ENCODE results near the gene NXNL2. TPM values are rescaled to one million over a fixed set of nuclear protein-coding genes. Genes with fewer than 3 reads are reported as not detected.

Gene NXNL2
- total and polyA plus RNA-seq, 2 experiments from 2014 or later: 0.24 TPM; not detected in 1

DNA sequence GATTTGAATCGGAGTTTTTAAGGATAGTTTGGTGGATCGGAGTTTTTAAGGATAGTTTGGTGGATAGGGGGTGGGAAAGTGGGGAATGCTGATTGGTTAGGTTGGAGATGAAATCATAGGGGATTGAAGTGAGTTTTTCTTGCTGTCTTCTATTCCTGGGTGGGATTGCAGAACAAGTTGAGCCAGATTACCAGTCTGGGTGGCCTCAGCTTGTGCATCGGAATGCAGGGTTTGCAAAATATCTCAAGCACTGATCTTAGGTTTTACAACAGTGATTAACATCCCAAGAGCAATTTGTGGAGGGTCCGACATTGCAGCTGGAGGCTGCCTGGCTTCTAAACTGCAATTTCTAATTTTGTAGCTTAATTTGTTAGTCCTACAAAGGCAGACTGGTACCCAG, 23.1 kb upstream of the NXNL2 start:
- DNase-seq (ENCODE audit: low read depth in 1 of 2, low spot score in 1 of 2): no peak

DNA sequence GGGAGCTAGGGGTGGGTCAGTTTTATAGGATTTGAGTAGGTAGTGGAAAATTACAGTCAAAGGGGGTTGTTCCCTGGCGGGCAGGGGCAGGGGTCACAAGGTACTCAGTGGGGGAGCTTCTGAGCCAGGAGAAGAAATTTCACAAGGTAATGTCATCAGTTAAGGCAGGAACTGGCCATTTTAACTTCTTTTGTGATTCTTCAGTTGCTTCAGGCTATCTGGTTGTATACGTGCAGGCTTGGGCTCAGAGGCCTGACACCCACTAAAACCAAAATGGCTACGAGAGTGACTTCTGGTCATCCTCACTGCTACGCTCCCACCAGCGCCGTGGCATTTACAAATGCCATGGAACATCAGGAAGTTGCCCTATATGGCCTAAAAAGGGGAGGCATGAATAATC, 20.7 kb upstream of the NXNL2 start:
- no peak overlapping the region for H3K27ac ChIP-seq
- no peaks in the 10 kb centered on the region for H3K9me3 ChIP-seq (ENCODE audit: low read depth)
- no peak for DNase-seq (ENCODE audit: low read depth in 1 of 2, low spot score in 1 of 2)
- H3K36me3 ChIP-seq: no peaks in the 10 kb centered on the region
- H3K27me3 ChIP-seq: no peaks in the 10 kb centered on the region
- no peak overlapping the region for H3K4me3 ChIP-seq
- TF ChIP-seq, protein P1, sequence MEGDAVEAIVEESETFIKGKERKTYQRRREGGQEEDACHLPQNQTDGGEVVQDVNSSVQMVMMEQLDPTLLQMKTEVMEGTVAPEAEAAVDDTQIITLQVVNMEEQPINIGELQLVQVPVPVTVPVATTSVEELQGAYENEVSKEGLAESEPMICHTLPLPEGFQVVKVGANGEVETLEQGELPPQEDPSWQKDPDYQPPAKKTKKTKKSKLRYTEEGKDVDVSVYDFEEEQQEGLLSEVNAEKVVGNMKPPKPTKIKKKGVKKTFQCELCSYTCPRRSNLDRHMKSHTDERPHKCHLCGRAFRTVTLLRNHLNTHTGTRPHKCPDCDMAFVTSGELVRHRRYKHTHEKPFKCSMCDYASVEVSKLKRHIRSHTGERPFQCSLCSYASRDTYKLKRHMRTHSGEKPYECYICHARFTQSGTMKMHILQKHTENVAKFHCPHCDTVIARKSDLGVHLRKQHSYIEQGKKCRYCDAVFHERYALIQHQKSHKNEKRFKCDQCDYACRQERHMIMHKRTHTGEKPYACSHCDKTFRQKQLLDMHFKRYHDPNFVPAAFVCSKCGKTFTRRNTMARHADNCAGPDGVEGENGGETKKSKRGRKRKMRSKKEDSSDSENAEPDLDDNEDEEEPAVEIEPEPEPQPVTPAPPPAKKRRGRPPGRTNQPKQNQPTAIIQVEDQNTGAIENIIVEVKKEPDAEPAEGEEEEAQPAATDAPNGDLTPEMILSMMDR (IDR thresholded peaks at IDR 0.05; ENCODE audit: low read depth, low read length): no peak
- H3K4me1 ChIP-seq (ENCODE audit: low read depth): no peaks in the 10 kb centered on the region

More for the DNA sequence above, 23.1 kb upstream of the NXNL2 start:
- Histone ChIP-seq H3K27ac (no peak overlapping the region), H3K27me3 (no peaks in the 10 kb centered on the region), H3K36me3 (no peaks in the 10 kb centered on the region), H3K4me3 (no peak overlapping the region), H3K4me1 (ENCODE audit: low read depth) (no peaks in the 10 kb centered on the region), H3K9me3 (ENCODE audit: low read depth) (no peaks in the 10 kb centered on the region)
- TF ChIP-seq, protein P1 (IDR thresholded peaks at IDR 0.05; ENCODE audit: low read depth, low read length): no peak

DNA sequence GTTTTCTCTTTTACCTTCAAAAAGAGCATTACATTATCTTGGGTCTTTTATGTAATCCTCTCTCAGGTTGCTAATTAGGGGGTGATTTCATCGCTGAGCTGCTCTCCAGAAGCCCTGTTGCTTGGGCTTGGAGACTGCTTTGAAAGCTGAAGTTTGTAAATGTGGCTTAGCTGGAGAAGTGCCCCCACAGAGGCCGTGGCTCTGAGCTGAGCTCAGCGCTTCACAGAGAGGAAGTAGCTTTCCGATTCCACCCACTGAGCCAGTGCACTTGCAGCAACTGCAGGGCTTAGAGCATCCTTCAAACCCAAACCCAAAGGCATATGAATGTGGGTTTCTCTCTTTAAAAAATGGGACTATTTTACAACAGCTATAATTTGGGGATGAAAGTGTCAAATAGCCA, 13.7 kb upstream of the NXNL2 start:
- no peaks in the 10 kb centered on the region for H3K9me3 ChIP-seq (ENCODE audit: low read depth)
- TF ChIP-seq, protein P1 (IDR thresholded peaks at IDR 0.05; ENCODE audit: low read depth, low read length): no peak
- no peak overlapping the region for H3K4me3 ChIP-seq
- H3K27ac ChIP-seq: no peak overlapping the region
- no peaks in the 10 kb centered on the region for H3K4me1 ChIP-seq (ENCODE audit: low read depth)
- no peaks in the 10 kb centered on the region for H3K36me3 ChIP-seq
- no peaks in the 10 kb centered on the region for H3K27me3 ChIP-seq
- no peak for DNase-seq (ENCODE audit: low read depth in 1 of 2, low spot score in 1 of 2)

DNA sequence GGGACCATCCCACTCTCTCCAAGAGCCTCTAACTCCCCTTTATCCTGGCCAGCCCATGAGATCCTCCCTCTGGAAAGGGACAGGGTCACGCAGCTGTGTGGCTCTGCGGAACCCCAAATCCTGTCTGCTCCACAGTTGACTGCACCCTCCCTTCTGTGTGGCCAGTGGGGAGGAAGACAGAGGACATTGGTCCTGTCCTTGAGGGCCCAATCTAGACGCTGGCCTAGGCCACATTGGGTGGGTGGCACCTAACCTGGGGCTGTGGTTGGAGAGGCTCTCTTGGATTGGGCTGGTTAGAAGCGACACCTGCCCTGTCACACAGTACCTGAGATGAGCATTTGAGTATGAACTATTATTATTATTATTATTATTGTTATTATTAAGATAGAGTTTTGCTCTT, 12.6 kb upstream of the NXNL2 start:
- Histone ChIP-seq H3K27ac (no peak overlapping the region), H3K4me1 (ENCODE audit: low read depth) (no peaks in the 10 kb centered on the region), H3K36me3 (no peaks in the 10 kb centered on the region), H3K4me3 (no peak overlapping the region), H3K9me3 (ENCODE audit: low read depth) (no peaks in the 10 kb centered on the region), H3K27me3 (no peaks in the 10 kb centered on the region)
- DNase-seq (ENCODE audit: low read depth in 1 of 2, low spot score in 1 of 2): no peak
- TF ChIP-seq, protein P1 (IDR thresholded peaks at IDR 0.05; ENCODE audit: low read depth, low read length): no peak

DNA sequence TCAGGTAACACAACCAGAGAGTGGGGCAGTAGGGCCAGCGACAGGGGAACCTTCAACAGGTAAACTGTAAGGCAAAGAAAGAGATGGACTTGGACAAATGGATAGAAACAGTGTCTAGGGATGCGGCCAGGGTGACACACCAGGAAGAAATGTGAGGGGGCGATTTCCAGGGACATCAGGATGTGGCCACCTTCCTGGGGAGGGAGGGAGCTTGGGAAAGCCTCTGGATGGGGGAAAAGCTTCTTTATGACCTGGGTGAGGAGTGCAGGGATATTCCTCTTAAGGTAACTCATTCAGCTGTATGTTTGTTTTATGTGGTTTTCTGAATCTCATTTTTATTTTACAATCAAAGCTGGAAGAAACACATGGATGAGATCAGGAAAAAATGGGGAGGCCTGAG, 11.9 kb upstream of the NXNL2 start:
- H3K36me3 ChIP-seq: no peaks in the 10 kb centered on the region
- no peaks in the 10 kb centered on the region for H3K4me1 ChIP-seq (ENCODE audit: low read depth)
- TF ChIP-seq, protein P1 (IDR thresholded peaks at IDR 0.05; ENCODE audit: low read depth, low read length): no peak
- no peaks in the 10 kb centered on the region for H3K27me3 ChIP-seq
- peak in 1 of 2 donors; percentile 34 for DNase-seq (ENCODE audit: low read depth in 1 of 2, low spot score in 1 of 2)
- H3K9me3 ChIP-seq (ENCODE audit: low read depth): no peaks in the 10 kb centered on the region
- H3K27ac ChIP-seq: no peak overlapping the region
- H3K4me3 ChIP-seq: no peak overlapping the region

DNA sequence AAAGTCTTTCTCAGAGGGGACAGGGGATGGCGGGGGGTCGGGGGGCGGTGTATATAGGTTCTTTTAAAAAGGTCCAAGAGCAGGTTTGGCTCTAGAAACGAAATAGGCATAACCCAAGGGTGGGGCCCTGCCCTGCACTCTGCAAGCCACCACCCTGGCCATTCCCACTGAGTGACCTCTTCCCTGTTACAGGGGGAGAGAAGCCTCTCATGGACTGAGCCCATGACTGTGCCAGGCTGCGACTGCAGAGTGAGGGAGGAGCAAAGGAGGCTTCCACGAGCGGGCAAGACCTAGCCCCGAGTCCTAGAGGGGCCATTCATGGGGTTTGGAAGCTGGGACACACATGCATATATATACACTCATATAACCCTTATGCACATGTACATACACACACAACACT, 10.1 kb upstream of the NXNL2 start:
- H3K27me3 ChIP-seq: peaks cover 12% of the 10 kb centered on the region
- H3K9me3 ChIP-seq (ENCODE audit: low read depth): no peaks in the 10 kb centered on the region
- no peak overlapping the region for H3K4me3 ChIP-seq
- H3K27ac ChIP-seq: no peak overlapping the region
- no peak for DNase-seq (ENCODE audit: low read depth in 1 of 2, low spot score in 1 of 2)
- H3K4me1 ChIP-seq (ENCODE audit: low read depth): no peaks in the 10 kb centered on the region
- TF ChIP-seq, protein P1 (IDR thresholded peaks at IDR 0.05; ENCODE audit: low read depth, low read length): no peak
- H3K36me3 ChIP-seq: no peaks in the 10 kb centered on the region

Measured in cardiac muscle cell (in vitro differentiated cells and primary cell).